Measurements from ENCODE around the gene CAMSAP1. TPM values are rescaled to one million over a fixed set of nuclear protein-coding genes. Genes with fewer than 3 reads are reported as not detected.
"Not testable (repeated sequence)": the region's sequence is repeated elsewhere in the genome, so short reads cannot be mapped to it uniquely, and the experiment has no call there.

CAMSAP1 gene
- total and polyA plus RNA-seq, 3 donors from 2014 or later: 44.1 to 102 (median 93.7) TPM

DNA sequence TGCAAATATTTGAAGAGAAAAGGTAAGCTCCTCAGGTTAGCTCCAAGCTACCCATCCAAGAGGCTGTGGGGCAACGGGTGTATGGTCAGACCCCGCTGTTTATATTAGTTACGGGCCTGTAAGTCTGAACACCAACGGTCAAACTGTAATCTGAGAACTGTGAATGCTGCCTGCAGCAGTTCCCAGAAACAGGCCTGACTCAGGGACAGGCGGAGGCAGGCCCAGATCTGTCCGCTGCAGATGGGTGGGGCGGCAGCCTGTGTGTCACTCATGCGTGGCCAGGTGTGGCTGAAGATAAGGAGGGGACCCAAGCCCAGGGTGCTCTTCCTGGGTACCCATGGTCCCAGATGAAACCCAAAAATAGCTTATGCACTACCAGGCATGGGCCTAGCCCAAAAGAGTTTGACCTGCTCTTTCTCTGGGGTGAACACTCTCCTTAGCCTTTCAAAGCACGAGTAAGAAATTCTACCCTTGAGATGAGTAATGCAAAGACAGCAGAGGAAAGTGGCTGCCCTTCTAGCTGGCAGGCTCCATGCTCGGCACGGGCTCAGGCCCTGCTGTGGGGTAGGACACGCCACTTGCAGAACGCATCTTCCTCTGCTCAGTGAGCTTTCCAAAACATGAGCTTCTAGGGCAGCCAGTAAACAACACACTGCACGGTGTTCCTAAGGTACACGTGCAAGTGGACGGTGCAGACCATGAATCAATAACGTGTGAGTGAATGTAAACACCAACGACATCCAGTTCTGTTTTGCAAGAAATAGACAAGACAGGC lies 44.7 kb upstream of the CAMSAP1 start:
- intact Hi-C loops (cut with DNase I; ENCODE audit: low total_unique reads): no loop called here
- no peak for TF ChIP-seq POLR2A (IDR thresholded peaks at IDR 0.05)
- TF ChIP-seq, protein P1, sequence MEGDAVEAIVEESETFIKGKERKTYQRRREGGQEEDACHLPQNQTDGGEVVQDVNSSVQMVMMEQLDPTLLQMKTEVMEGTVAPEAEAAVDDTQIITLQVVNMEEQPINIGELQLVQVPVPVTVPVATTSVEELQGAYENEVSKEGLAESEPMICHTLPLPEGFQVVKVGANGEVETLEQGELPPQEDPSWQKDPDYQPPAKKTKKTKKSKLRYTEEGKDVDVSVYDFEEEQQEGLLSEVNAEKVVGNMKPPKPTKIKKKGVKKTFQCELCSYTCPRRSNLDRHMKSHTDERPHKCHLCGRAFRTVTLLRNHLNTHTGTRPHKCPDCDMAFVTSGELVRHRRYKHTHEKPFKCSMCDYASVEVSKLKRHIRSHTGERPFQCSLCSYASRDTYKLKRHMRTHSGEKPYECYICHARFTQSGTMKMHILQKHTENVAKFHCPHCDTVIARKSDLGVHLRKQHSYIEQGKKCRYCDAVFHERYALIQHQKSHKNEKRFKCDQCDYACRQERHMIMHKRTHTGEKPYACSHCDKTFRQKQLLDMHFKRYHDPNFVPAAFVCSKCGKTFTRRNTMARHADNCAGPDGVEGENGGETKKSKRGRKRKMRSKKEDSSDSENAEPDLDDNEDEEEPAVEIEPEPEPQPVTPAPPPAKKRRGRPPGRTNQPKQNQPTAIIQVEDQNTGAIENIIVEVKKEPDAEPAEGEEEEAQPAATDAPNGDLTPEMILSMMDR (IDR thresholded peaks at IDR 0.05): no peak
- Histone ChIP-seq H3K9me3 (no peaks in the 10 kb centered on the region), H3K27me3 (no peaks in the 10 kb centered on the region), H3K4me1 (no peaks in the 10 kb centered on the region), H3K36me3 (ENCODE audit: low read depth, missing control alignments) (no peaks in the 10 kb centered on the region), H3K27ac (no peak overlapping the region), H3K4me3 (no peak overlapping the region)
- WGBS, 2 donors: 83 to 85% methylated on average over 18 of the region's 18 CpGs
- no peak for DNase-seq

DNA sequence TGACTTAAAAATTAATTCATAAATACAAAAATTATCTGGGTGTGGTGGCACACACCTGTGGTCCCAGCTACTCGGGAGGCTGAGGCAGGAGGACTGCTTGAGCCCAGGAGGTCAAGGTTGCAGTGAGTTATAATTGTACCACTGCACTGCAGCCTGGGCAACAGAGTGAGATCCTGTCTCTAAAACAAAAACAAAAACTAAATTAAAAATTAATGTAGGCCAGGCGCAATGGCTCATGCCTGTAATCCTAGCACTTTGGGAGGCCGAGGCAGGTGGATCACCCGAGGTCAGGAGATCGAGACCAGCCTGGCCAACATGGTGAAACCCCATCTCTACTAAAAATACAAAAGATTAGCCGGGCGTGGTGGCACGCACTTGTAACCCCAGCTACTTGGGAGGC lies 44.0 kb upstream of the CAMSAP1 start:
- H3K4me3 ChIP-seq; H3K27me3 ChIP-seq; DNase-seq; intact Hi-C loops (cut with DNase I; ENCODE audit: low total_unique reads); H3K27ac ChIP-seq; H3K4me1 ChIP-seq; H3K9me3 ChIP-seq; H3K36me3 ChIP-seq (ENCODE audit: low read depth, missing control alignments): not testable (repeated sequence)
- WGBS, 2 donors: 97 to 98% methylated on average over 8 of the region's 8 CpGs

DNA sequence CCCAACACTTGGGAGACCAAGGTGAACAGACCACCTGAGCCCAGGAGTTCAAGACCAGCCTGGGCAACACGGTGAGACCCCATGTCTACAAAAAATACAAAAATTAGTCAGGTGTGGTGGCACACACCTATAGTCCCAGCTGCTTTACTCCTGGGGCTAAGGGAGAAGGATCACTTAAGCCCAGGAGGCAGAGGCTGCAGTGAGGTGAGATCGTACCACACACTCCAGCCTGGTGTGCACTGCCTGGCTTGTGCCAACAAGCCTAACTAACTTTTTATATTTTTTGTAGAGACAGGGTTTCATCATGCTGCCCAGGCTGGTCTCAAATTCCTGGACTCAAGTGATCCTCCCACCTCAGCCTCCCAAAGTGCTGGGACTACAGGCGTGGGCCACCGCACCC lies 43.5 kb upstream of the CAMSAP1 start:
- intact Hi-C loops (cut with DNase I; ENCODE audit: low total_unique reads); DNase-seq; H3K4me3 ChIP-seq; H3K36me3 ChIP-seq (ENCODE audit: low read depth, missing control alignments); H3K9me3 ChIP-seq; H3K27me3 ChIP-seq; H3K4me1 ChIP-seq; H3K27ac ChIP-seq: not testable (repeated sequence)
- 95 to 96% methylated on average over 4 of the region's 4 CpGs for WGBS, 2 donors

DNA sequence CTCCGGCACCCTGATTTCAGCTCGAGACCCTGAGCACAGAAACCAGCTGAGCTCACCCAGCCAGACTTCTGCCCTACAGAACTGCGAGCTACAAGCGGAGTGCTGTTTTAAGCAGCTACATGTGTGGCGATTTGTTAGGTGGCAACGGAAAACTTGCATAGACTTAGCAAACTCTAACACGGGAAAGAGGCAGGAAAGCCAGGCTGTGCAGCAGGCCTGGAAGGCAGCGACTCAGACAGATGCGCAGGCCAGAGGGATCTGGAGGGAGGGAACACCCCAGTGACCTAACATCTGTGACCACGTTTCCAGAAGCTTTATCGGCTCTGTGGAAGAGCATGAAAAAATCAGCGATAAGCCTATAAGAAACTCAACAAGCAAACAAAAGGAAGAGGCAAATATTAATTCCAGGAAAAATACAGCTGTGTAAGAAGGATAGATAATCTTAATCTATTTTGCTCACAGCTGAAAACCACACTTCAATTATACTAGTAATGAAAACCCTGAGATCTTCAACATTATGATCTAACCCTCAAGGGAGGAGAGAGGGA lies 42.9 kb upstream of the CAMSAP1 start:
- H3K4me1 ChIP-seq: no peaks in the 10 kb centered on the region
- H3K27me3 ChIP-seq: no peaks in the 10 kb centered on the region
- H3K9me3 ChIP-seq: no peaks in the 10 kb centered on the region
- no peak overlapping the region for H3K4me3 ChIP-seq
- intact Hi-C loops (cut with DNase I; ENCODE audit: low total_unique reads): no loop called here
- no peaks in the 10 kb centered on the region for H3K36me3 ChIP-seq (ENCODE audit: low read depth, missing control alignments)
- H3K27ac ChIP-seq: no peak overlapping the region
- TF ChIP-seq, protein P1 (IDR thresholded peaks at IDR 0.05): no peak
- no peak for TF ChIP-seq POLR2A (IDR thresholded peaks at IDR 0.05)
- WGBS, 2 donors: 85 to 88% methylated on average over 12 of the region's 12 CpGs
- DNase-seq: no peak

DNA sequence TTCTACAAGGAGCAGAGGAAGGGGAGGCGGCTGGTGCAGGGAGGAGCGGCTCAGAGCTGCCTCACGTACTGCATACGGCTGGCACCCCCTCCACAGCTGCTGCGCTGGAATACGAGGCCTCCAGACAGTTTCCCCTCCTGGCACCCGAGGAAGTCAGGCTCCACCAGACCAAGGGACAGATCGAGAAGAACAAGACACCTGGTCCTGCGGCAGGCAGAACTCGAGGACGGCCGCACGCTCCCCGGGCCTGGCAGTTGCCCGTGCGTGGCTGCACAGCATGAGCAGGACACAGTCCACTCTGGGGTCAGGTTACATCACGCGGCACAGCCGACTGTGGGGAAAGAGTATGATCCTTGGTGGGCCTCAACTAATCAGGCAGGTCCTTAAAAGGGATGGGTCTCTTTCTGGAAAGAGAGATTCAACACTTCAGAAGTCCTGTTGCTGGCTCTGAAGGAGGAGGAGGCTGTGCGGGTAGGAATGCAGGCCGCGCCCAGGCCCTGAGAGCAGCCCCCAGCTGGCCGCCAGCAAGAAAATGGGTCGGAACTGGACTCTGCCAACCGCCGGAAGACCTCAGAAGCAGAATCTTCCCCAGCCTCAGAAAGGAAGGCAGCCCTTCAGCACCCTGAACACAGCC lies 42.3 kb upstream of the CAMSAP1 start:
- Histone ChIP-seq H3K9me3 (no peaks in the 10 kb centered on the region), H3K27ac (no peak overlapping the region), H3K27me3 (no peaks in the 10 kb centered on the region), H3K4me1 (no peaks in the 10 kb centered on the region), H3K36me3 (ENCODE audit: low read depth, missing control alignments) (no peaks in the 10 kb centered on the region), H3K4me3 (no peak overlapping the region)
- DNase-seq: no peak
- no peak for TF ChIP-seq POLR2A (IDR thresholded peaks at IDR 0.05)
- TF ChIP-seq, protein P1 (IDR thresholded peaks at IDR 0.05): no peak
- 87 to 92% methylated on average over 26 of the region's 26 CpGs for WGBS, 2 donors
- intact Hi-C loops (cut with DNase I; ENCODE audit: low total_unique reads): no loop called here
